Hepatocyte (in vitro differentiated cells): Measurements from ENCODE around the gene DPP10. TPM values are rescaled to one million over a fixed set of nuclear protein-coding genes. Genes with fewer than 3 reads are reported as not detected.

Source experiments
- DNase-seq: peaks from one replicate; pipeline ENCODE4 v3.0.0-alpha.2; 2016; ENCODE audit warnings: low spot score
- H2AFZ ChIP-seq: fragments of 200-600 bp; sonication (generic); 2 replicates; pipeline ENCODE4 v1.6.0; 2016; ENCODE audit warnings: antibody characterized with exemption, mild to moderate bottlenecking
- H3K27ac ChIP-seq: fragments of 200-600 bp; sonication (generic); 2 replicates; pipeline ENCODE4 v1.5.1; 2016; ENCODE audit warnings: mild to moderate bottlenecking
- H3K27me3 ChIP-seq: fragments of 200-600 bp; sonication (generic); 2 replicates; pipeline ENCODE4 v1.6.1; 2016
- H3K36me3 ChIP-seq: fragments of 200-600 bp; sonication (generic); replicated peaks from 2 replicates; pipeline ENCODE4 v1.5.1; 2016; ENCODE audit warnings: low read depth; ENCODE audit not compliant: insufficient read depth
- H3K4me1 ChIP-seq: fragments of 200-600 bp; sonication (generic); 2 replicates; pipeline ENCODE4 v1.5.1; 2016; ENCODE audit warnings: mild to moderate bottlenecking, moderate library complexity; ENCODE audit not compliant: insufficient read depth
- H3K4me2 ChIP-seq: fragments of 200-600 bp; sonication (generic); 2 replicates; pipeline ENCODE4 v1.6.0; 2016
- H3K4me3 ChIP-seq: fragments of 200-600 bp; sonication (generic); 2 replicates; pipeline ENCODE4 v1.5.1; 2016; ENCODE audit warnings: mild to moderate bottlenecking
- H3K79me2 ChIP-seq: fragments of 200-600 bp; sonication (generic); 2 replicates; pipeline ENCODE4 v1.6.0; 2017; ENCODE audit warnings: mild to moderate bottlenecking
- H3K9me2 ChIP-seq: fragments of 200-600 bp; sonication (generic); replicated peaks from 2 replicates; pipeline ENCODE4 v1.6.0; 2017; ENCODE audit warnings: mild to moderate bottlenecking; ENCODE audit not compliant: insufficient read depth
- H3K9me3 ChIP-seq: fragments of 200-600 bp; sonication (generic); 2 replicates; pipeline ENCODE4 v1.5.1; 2016; ENCODE audit warnings: low read depth, mild to moderate bottlenecking
- H4K20me1 ChIP-seq: fragments of 200-600 bp; sonication (generic); 2 replicates; pipeline ENCODE4 v1.6.0; 2016; ENCODE audit warnings: mild to moderate bottlenecking; ENCODE audit not compliant: insufficient read depth, poor library complexity, severe bottlenecking
- CTCF ChIP-seq: fragments of 200-600 bp; sonication (generic); IDR thresholded peaks from 2 replicates; pipeline ENCODE4 v1.5.1; 2016; ENCODE audit warnings: antibody characterized with exemption, mild to moderate bottlenecking; ENCODE audit not compliant: poor library complexity
- EZH2 ChIP-seq: fragments of 200-600 bp; sonication (generic); IDR thresholded peaks from 2 replicates; pipeline ENCODE4 v1.6.1; 2016; ENCODE audit warnings: antibody characterized with exemption, mild to moderate bottlenecking, borderline replicate concordance
- EZH2phosphoT487 ChIP-seq: fragments of 200-600 bp; sonication (generic); IDR thresholded peaks from one replicate; pipeline ENCODE4 v1.6.1; 2018; ENCODE audit warnings: antibody characterized with exemption, mild to moderate bottlenecking, low read depth, moderate library complexity; ENCODE audit not compliant: unreplicated experiment, severe bottlenecking
- WGBS: methylation state at CpG from one replicate; pipeline ENCODE4 v1.1.6; 2016; ENCODE audit warnings: low lambda C conversion rate; ENCODE audit errors: missing lambda C conversion rate; 5-methylcytosine and 5-hydroxymethylcytosine counted together
- polyA plus RNA-seq: library from polyadenylated mRNA; unstranded; fragments of >200 nt; fragmentation: Nextera tagmentation; extraction: Ambion mirVana; gene quantifications from 2 replicates; pipeline ENCODE4 v1.2.1, GENCODE V29; 2016
- total RNA-seq: library from RNA; depleted of rRNA; stranded (reverse); fragments of >200 nt; gene quantifications from 2 replicates; pipeline ENCODE4 v1.2.3, GENCODE V29; 2014

Gene DPP10
- total and polyA plus RNA-seq, 2 experiments from 2014 or later: 5.0 to 15.7 TPM

GRCh38 chr2:115460008-115460407 is 1017.6 kb downstream of the DPP10 start:
- Histone ChIP-seq H3K27me3 (no peaks in the 10 kb centered on the region), H3K9me2 (no peaks in the 10 kb centered on the region), H3K9me3 (no peaks in the 10 kb centered on the region), H3K4me2 (no peak overlapping the region), H3K4me3 (no peak overlapping the region), H3K4me1 (no peaks in the 10 kb centered on the region), H3K27ac (no peak overlapping the region), H3K36me3 (no peaks in the 10 kb centered on the region), H4K20me1 (no peaks in the 10 kb centered on the region), H3K79me2 (no peaks in the 10 kb centered on the region), H2AFZ (no peak overlapping the region)
- DNase-seq: no peak
- WGBS: 76% methylated on average over 2 of the region's 2 CpGs
- TF ChIP-seq EZH2: no peak
- no peak for TF ChIP-seq EZH2phosphoT487
- TF ChIP-seq CTCF: no peak

- no peaks in the 10 kb centered on the region for H3K9me2 ChIP-seq
- H3K9me3 ChIP-seq: no peaks in the 10 kb centered on the region
- no peak overlapping the region for H3K27ac ChIP-seq
- 78% methylated on average over 1 of the region's 1 CpG for WGBS
- no peak overlapping the region for H3K4me2 ChIP-seq
- no peak overlapping the region for H3K4me3 ChIP-seq
- no peak overlapping the region for H2AFZ ChIP-seq
- H3K27me3 ChIP-seq: no peaks in the 10 kb centered on the region
- H3K79me2 ChIP-seq: no peaks in the 10 kb centered on the region
- H3K4me1 ChIP-seq: no peaks in the 10 kb centered on the region
- H3K36me3 ChIP-seq: no peaks in the 10 kb centered on the region
- no peaks in the 10 kb centered on the region for H4K20me1 ChIP-seq
- TF ChIP-seq EZH2 (no peak), EZH2phosphoT487 (no peak), CTCF (no peak)
- no peak for DNase-seq
Observed at GRCh38 chr2:115480741-115481140, 1038.3 kb downstream of the DPP10 start.

- 88% methylated on average over 2 of the region's 2 CpGs for WGBS
- Histone ChIP-seq H3K79me2 (no peaks in the 10 kb centered on the region), H3K27ac (no peak overlapping the region), H3K27me3 (no peaks in the 10 kb centered on the region), H3K9me3 (no peaks in the 10 kb centered on the region), H3K4me1 (no peaks in the 10 kb centered on the region), H4K20me1 (no peaks in the 10 kb centered on the region), H3K9me2 (no peaks in the 10 kb centered on the region), H2AFZ (no peak overlapping the region), H3K36me3 (no peaks in the 10 kb centered on the region), H3K4me2 (no peak overlapping the region), H3K4me3 (no peak overlapping the region)
- TF ChIP-seq EZH2 (no peak), EZH2phosphoT487 (no peak), CTCF (no peak)
- DNase-seq: no peak
Observed at GRCh38 chr2:115481842-115482241, 1039.4 kb downstream of the DPP10 start.

GRCh38 chr2:115483666-115484065 is 1041.2 kb downstream of the DPP10 start:
- no peaks in the 10 kb centered on the region for H3K27me3 ChIP-seq
- H3K4me3 ChIP-seq: no peak overlapping the region
- peak; percentile 8 for DNase-seq
- H3K9me2 ChIP-seq: no peaks in the 10 kb centered on the region
- TF ChIP-seq CTCF: no peak
- no peak for TF ChIP-seq EZH2
- TF ChIP-seq EZH2phosphoT487: no peak
- no peak overlapping the region for H2AFZ ChIP-seq
- no peak overlapping the region for H3K27ac ChIP-seq
- WGBS: 64% methylated on average over 4 of the region's 4 CpGs
- no peaks in the 10 kb centered on the region for H3K79me2 ChIP-seq
- H3K4me2 ChIP-seq: no peak overlapping the region
- H3K9me3 ChIP-seq: no peaks in the 10 kb centered on the region
- H3K36me3 ChIP-seq: no peaks in the 10 kb centered on the region
- H4K20me1 ChIP-seq: no peaks in the 10 kb centered on the region
- no peaks in the 10 kb centered on the region for H3K4me1 ChIP-seq
